T-helper 1 cell (primary cell): ENCODE data around the gene C20orf202.

Source experiments
- DNase-seq, 5 donors: peaks; one replicate each; pipeline ENCODE4 v3.0.0-alpha.2; 2012 to 2020
- total RNA-seq, 4 donors: gene quantifications; one replicate each; lab custom pipeline; 2026; lab: John Stamatoyannopoulos, UW

Gene C20orf202
- 0 to 0.31 (median 0.15) reads per million in 4 donors for total RNA-seq

DNA sequence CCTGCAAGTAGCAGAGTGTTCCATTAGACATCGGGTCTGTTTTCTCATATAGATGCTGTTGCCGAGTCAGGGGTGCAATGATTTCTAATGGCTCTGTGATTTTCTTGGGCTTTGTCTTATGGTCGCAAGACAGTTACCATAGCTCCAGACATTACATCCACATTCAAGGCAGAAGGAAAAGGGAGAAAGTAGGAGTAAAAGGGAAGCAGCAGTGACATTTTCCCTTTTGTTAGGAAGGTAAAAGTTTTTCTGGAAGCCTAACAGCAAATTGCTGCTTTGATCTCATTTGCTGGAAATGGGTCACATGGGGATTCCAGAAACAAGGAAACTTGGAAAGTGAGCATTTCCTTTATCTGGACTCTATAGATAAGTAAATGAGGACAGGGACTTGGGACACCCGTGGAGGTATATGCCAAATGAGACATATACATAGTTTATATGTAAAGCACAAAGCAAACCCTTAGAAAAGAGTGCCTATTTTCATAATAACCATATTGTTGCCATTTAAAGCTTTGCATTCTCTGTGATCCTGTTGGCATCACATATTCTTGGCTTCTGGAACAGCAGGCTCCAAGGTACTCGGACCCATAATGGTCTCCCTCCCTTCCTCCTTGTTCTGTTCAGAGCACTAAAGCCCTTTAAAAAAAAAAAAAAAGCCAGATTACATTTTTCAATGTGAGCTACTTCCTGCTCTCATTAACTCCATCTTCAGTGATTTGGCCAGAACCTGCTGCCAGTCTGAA, at the start of gene C20orf202:
C20orf202 (plus strand) TSS at position 693 of the 743 bp plus-strand sequence. CDS start 132 bp downstream, outside the sequence.
- DNase-seq, result no peak

DNA sequence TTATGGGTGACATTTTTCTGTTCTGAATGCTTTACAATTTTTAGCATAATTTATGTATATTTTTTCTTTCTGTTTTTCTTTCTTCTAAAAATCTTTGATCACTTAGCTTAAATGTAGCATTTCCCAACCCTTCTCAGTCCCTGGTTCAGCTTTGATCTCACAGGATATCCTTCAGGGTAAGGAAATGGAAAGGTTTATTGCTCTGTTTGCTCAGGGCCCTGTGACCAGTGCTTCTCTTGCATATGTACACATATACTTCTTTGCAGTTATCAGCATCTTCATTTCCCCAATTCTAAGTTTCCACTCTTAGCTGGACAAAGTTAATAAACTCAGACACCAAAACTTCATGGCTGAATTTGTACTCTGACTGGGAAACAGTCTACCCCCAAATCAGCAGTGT, 49.0 kb upstream of the C20orf202 start:
- no peak for DNase-seq

DNA sequence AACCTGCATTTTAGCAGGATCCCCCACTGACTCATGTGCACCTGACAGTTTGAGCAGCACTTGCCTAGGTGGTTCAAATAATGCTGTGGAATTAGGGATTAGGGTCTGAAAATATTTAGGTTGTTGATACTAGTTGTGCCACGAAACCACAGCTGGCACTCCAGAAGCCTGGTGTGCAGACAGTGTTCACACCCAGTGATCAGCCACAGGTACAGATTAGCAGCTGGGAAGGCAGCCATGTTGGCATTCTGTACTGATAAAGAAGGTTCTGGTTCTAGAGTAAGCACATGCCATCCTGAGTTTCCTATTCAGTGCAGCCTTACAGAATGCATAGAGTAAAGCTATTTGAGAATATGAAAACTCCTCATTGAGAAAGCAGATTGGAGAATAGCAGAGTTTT, 48.6 kb upstream of the C20orf202 start:
- no peak for DNase-seq

DNA sequence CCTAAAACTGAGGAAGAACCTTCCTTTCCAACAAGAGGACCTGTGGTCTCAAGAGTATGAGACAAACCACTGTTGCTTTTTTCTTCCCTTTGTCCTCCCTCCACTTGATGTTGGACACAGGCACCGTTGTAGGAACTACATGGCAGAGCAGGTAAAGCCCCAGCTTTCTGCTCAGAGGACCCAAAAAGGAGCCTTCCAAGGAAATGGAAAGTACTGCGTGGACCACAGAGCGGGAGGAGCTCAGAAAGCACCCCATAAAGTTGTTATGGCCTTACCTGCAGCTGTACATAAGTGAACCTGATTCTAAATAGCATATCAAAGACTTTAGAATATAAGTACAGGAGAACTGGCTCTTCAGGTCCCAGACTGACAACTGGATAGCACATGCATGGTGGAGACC, 47.9 kb upstream of the C20orf202 start:
- DNase-seq, result no peak

DNA sequence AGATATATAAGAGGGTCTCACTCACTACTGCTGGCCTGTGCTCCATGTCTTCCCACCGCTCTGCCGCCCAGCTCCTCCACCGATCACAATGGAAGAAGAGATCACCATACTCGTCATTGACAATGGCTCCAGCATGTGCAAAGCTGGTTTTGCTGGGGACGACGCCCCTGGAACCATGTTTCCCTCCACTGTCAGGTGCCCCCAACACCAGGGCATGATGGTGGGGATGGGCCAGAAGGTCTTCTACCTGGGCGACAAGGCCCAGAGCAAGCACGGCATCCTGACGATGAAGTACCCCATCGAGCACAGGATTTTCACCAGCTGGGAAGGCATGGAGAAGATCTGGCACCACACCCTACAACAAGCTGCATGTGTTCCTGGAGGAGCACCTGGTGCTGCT, 42.8 kb upstream of the C20orf202 start:
- no peak for DNase-seq

DNA sequence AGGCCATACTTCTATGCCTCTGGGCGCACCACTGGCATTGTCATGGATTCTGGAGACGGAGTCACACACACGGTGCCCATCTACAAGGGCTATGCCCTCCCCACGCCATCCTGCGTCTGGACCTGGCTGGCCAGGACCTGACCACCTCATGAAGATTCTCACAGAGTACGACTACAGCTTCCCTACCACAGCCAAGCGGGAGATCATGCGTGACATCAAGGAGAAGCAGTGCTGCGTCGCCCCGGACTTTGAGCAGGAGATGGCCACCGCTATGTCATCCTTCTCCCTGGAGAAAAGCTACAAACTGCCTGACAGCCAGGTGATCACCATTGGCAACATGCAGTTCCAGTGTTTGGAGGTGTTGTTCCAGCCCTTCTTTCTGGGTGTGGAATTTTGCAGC, 42.3 kb upstream of the C20orf202 start:
- DNase-seq, result no peak

DNA sequence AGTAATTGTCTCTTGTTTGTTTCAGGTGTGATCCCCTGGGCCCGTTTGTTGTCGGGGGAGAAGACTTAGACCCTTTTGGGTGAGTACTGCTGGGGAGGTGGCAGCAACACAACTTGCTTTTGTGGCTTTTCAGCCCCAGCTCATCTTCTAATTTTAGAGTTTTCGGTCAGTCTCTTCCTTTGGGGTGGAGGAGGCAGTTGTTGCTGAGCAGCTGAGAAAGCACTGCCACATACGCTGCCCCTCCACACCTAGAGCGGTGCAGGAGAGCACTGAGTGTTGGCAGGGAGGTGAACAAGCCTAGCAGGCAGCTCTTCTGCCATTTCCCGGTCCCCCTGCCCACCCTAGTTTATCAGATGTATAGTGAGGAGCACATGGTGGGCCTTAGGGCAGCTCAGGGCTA, 40.1 kb upstream of the C20orf202 start:
- no peak for DNase-seq

DNA sequence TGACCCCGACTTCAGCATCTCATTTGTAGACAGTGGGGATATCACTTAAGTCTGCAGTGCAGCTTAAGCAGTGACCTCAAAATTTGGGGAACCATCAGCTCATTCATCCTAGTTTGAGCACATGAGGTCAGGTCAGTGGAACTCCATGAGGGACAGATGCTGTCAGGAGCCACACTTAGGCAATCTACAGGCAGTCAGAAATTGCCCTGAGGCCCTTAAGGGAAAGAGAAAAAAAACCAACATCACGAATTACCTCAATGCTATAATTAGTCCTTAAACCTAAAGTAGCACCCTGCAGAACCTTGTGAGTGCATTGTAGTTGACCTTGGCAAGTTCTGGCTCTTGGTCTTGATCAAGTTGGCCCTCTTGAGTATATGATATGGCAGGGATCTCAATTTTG, 39.6 kb upstream of the C20orf202 start:
- no peak for DNase-seq

DNA sequence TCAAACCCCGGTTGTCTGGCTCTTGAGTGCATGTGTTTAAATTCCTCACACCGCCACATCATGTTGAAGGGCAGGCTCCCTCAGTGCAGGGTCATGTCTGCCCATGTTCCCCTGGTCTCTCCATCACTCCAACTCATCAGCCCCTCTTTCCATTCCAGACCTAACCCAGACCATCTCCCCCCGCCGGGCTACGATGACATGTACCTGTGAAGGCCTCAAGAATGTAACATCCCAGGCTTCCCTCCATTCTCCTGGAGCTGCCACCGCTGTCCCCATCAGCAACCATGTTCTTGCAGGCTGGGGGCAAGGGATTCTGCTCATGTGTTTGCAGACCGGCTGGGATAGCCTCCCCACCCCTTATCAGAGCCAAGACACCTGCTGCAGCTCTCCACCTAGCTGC, 38.4 kb upstream of the C20orf202 start:
- DNase-seq, result no peak

DNA sequence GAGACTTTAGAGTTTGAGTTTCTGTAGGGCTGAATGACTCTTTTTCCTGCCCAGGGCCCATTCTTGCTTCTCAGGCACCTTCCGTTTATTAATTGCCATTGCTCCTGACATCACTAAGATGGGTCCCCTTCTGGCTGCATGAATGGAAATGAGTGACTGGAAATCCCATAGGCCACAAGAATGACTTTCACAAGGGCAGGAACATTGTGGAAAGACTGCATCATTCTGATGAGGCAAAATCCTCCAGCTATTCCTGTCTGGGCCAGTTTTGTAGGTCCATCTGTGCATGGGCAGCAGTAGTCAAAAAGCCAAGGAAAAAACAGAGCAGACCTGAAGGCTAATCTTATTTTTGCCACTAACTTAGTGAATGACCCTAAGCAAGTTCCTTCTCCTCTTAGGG, 37.7 kb upstream of the C20orf202 start:
- DNase-seq, result no peak

DNA sequence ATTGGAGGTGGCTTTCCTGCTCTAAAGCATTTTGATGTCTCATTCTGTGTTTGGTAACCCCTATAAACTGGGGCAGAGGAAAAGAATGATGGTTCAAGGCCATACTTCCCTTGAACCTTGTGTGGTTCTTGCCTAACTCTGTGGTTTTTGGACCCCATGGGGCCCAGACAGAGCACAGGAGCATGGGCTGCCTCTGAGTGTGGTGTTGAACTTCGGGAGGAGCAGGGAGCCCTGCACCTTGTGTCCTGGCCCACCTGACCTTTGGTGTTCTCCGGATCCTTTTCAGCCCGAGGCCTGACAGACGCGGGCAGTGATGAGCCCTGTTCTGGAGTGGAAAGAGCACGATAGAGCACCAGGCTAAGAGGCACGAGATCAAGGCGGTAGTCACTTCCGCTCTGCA, 37.3 kb upstream of the C20orf202 start:
- DNase-seq, result no peak

DNA sequence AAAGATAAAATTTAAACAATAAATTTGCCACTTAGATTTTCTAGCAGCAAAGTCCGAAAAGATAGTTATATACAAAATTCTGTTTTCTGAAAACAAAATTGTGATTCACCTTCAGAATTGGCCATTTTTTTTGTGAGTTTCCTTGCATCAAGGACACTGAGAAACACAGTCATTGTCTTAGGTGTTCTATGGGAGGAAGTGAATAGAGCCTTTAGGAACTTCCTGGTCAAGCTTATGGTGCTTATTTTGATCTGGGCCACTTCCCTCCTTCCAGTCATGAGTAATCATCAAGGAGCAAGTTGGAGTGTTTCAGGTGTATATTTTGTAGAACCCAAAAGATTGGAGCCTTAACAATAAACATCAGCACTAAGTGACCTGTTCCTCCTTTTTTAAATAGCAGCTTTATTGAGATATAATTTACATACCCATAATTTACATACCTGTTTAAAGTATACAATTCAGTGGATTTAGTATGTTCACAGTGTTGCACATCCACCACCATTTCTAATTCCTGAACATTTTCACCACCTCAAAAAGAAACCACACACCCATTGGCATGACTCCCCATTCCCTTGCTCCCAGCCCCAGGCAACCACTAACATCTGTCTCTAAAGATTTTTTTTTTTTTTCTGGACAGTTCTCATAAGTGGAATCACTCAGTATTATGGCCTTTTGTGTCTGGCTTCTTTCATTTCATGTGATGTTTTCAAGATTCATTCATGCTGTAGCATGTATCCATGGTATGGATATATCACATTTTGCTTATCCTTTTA, 36.1 kb upstream of the C20orf202 start:
- no peak for DNase-seq

DNA sequence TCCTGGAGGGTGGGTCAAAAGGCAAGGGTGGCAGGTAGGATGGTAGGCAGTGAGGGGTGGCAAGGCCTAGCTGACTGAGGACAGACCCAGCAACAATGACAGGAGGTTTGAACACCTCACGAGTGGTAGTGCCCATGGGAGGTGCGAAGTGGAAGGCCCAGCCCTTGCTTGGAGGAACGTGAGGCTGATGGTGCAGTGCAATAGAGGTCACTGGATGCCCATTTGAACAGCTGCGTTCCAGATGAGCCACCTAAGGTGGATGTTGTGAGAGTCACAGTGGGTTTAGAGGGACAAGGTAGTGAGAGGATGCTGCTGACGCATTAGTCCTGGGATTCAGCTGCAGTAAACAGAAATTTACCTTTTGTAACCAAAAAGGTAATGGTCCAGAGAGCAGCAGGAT, 34.0 kb upstream of the C20orf202 start:
- DNase-seq, result no peak

DNA sequence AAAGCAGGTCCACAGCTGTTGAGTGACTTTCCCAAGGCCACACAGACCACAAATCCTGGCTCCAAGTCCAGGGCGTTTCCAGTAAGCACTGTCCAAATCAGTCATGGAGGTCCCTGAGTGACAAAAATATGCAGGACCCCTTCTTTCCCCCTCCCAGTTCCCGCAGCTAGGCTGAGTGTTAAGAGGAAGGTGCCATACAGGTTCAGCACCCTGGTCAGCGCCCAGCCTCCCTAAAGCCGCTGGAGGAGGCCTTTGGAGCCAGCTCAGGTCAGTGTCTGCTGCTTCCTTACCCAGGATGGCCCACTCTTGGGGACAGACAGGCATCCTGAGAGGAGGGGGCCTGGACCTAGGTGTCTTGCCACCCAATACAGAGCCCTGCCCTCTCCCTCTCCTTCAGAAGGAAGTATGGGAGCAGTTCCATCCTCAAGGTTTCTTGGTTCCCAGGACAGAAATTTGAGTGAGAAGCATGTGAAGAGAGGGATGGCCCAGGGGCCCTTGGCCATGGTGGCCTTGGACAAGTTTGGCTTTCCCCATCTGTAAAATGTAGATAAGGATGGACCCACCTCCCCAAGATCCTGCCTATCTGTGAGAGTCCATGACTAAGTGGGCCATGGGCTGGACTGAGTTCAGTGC, 31.7 kb upstream of the C20orf202 start:
- peak in 1 of 5 donors; percentile 8 for DNase-seq

DNA sequence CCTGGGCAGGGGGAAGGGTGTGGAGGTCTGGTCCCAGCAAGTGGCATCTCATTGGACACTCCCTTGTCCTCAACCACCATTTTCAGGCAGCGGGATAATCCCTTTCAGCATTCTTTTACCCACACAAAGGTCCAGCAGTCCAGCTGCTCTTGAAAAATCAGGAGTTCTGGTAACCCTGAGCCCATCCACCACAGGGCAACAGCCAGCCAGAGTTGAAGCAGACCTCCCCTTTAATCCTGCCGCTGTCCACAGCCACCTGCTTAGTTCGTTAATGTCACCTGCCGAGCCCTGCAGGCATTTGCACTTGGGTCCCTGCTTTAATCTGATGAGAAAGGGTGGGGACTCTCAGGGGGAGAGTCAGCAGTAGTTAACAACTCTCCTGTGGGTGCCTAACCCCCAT, 29.6 kb upstream of the C20orf202 start:
- no peak for DNase-seq

DNA sequence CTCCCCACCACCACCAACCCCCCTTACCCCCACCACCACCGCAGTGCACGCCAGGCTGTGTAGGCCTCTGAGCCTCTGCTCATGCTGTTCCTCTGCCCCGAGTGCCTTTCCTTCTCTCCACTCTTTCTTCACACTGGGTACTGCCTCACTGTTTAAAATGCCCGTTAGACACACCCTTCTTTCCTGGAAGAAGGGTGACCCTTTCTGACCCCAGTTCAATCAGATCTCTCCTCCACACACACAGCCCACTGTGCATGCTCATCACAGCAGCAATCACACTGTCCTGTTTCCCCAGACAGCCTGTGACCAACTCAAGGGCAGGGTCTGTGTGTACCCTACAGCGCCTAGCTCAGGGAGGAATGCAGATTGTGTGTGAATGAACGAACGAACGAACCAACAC, 28.5 kb upstream of the C20orf202 start:
- no peak for DNase-seq

DNA sequence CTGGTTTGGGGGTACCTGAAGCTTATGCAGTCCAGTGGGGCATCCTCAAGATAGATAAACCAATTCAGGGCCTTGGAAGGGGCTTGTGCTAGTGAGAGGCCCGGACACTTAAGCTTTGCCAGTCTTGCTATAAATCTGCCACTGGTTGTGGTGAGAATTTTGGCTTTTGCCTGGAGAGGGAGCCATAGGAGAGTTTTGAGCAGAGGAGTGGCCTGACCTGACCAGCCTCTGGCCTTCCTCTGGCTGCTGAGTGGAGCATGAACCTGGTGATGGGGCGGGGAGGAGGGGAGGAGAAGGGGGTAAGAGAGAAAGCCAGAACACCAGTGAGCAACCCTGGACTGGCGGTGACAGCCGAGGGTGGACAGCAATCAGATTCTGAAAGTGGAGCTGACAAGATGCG, 25.6 kb upstream of the C20orf202 start:
- no peak for DNase-seq

DNA sequence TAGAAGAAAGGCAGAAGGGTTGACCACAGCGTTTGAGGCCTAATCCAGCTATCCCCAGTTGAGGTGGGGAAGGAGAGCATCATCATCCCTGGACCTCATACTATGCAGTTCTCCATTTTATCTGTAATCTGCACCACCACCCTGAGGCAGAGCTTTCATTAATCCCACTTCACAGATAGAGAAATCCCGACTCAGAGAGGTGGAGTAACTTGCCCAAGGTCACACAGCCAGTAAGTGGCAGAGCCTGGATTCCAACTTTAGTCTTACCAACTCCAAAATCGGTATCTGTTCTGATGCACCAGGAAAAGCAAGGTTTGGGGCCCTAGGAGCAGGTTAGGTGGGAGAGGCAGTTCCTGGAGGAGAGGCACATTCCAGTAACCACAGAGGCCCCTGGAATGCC, 25.2 kb upstream of the C20orf202 start:
- DNase-seq, result no peak

DNA sequence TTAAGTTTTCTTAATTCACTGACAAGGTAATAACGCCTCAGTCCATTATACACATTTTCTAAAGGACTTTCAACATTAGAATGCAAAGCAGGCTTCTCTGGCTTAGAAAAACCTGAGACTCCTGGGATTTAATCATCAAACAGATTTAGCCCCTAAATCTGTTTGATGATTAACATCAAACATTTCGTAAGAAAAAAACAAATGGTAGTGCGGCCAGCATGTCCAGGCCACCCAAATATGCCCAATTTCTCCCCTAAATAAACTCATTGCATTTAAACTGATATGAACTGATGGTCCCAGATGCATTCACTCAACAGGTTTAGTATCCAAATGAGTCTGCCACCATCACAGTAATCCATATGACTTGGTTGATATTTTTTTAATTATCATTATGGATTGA, 24.6 kb upstream of the C20orf202 start:
- DNase-seq, result no peak

DNA sequence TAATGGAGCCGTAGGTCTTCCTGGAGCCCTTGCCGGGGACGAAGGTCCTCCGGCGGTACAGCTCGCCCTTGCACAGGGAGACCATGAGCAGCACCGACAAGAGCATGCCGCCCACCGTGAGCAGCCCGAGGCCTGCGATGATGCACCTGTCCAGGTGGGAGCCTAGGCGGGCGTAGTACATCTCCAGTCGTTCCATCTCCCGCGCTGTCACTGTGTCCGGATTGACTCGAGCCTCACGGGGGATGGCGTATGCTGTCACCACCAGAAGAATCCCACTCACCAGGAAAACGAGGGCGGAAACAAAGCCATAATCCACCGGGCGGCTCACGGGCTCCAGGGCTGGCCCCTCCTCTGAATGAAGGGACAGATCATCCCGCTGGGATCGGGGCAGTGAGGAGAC, 22.3 kb upstream of the C20orf202 start:
- no peak for DNase-seq

DNA sequence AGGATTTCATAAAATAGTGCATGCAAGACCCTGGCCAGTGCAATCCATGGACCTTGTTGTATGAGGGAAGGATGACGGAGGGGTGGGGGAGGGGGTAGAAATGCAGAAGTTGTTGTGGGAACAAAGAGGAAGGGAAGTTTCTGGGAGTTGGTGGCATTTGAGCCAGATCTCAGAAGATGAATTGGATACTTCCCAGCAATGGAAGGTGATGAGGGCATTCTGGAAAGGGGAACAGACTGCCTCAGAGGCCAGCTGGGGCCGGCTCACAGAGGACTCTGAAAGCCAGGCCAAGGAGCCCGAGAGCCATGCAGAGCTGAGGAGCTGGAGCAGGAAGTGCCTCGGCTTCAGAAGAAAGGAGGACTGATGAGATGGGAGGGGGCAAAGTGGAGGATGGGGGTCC, 21.1 kb upstream of the C20orf202 start:
- no peak for DNase-seq

DNA sequence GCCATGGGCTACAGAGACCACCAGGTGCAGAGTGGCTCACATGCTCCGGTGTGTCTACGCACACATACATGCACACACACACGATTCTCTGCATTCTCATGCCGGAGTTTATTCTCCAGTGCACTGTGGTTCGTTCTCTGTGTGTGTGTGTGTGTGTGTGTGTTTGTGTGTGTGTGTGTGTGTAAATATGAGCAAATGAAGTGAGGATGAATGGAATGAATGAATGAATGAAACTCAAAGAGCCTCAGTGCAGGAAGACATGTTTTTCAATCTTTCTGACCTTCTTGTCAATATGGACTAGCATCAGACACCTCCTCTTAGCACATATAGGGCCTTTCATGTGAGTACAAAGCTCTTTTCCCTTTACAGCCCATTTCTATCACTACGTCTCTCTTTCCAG, 20.1 kb upstream of the C20orf202 start:
- DNase-seq, result no peak

DNA sequence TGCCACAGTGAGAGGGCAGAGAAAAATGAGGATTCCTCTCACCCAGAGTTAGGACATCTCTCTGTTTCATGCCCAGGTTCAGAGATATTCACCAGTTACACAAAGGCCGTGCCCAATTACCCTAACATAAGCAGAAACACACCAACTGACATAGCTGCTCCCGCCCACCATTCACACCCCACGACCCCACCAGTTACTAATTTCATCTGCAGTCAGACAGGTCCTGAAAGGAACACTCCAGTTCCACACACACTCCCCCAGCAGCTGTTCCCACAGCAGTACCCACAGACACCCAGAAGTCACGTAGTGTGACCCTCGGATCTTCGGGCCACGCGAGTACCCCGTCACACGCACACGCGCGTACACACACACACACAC, 19.0 kb upstream of the C20orf202 start:
- no peak for DNase-seq
